Esophagus squamous epithelium (tissue), 4 donors: ENCODE measurements around the gene RAP1A.

Source experiments
- CTCF ChIP-seq, 6 experiments: fragments of 450-650 bp in 4 of 6; fragments of 200-600 bp in 2 of 6; sonication (generic) in 2 of 6; IDR thresholded peaks; one replicate each; pipeline ENCODE4 v1.5.1; 2016 to 2019; ENCODE audit warnings: antibody characterized with exemption in 6 of 6, mild to moderate bottlenecking in 4 of 6, moderate library complexity in 4 of 6
- POLR2A ChIP-seq, 4 donors: fragments of 450-650 bp; IDR thresholded peaks; one replicate each; pipeline ENCODE4 v1.6.1; 2017; ENCODE audit warnings: antibody characterized with exemption in 4 of 4, mild to moderate bottlenecking in 4 of 4, moderate library complexity in 3 of 4

- no peak for TF ChIP-seq CTCF (IDR thresholded peaks at IDR 0.05)
- TF ChIP-seq POLR2A (IDR thresholded peaks at IDR 0.05), result no peak
These were observed 36.7 kb upstream of the RAP1A start for GRCh38 chr1:111582644-111583618.
